Adrenal gland (tissue), 12 donors: ENCODE measurements around the gene TMEM145. TPM values are rescaled to one million over a fixed set of nuclear protein-coding genes. Genes with fewer than 3 reads are reported as not detected.

Experiments used
- DNase-seq, 7 donors: peaks; one replicate each; pipeline ENCODE4 v3.0.0-alpha.2; 2019 to 2020
- H3K27ac ChIP-seq, 5 donors: fragments of 200-600 bp; sonication (generic) in 4 of 5; 1 replicate in 3 of 5; 2 replicates in 2 of 5; pipeline versions ENCODE4 v1.5.1 to v1.8.0; 2016 to 2020; ENCODE audit warnings: mild to moderate bottlenecking in 1 of 5
- H3K27me3 ChIP-seq: fragments of 200-600 bp; 2 replicates; pipeline ENCODE4 v1.8.0; 2021
- H3K36me3 ChIP-seq, 2 donors: fragments of 200-600 bp; replicated peaks in 1 of 2; 1 replicate in 1 of 2; 2 replicates in 1 of 2; pipeline versions ENCODE4 v1.5.1 to v1.8.0; 2018 to 2022
- H3K4me1 ChIP-seq, 2 donors: fragments of 200-600 bp; replicated peaks in 1 of 2; 1 replicate in 1 of 2; 2 replicates in 1 of 2; pipeline versions ENCODE4 v1.5.1 to v1.8.0; 2018 to 2021
- H3K4me3 ChIP-seq, 4 donors: fragments of 200-600 bp; sonication (generic) in 3 of 4; one replicate each; pipeline ENCODE4 v1.5.1; 2016 to 2018
- H3K9me3 ChIP-seq, 3 donors: fragments of 200-600 bp; sonication (generic) in 1 of 3; replicated peaks in 1 of 3; 1 replicate in 2 of 3; 2 replicates in 1 of 3; pipeline versions ENCODE4 v1.5.1 to v1.8.0; 2016 to 2021
- POLR2A ChIP-seq, 2 donors: fragments of 450-650 bp; IDR thresholded peaks; one replicate each; pipeline ENCODE4 v1.6.1; 2017; ENCODE audit warnings: antibody characterized with exemption in 2 of 2, mild to moderate bottlenecking in 2 of 2, moderate library complexity in 1 of 2
- WGBS, 4 donors: extraction: QIAGEN DNeasy Blood & Tissue Kit in 2 of 4; methylation state at CpG; one replicate each; pipeline versions ENCODE4 v1.1.5 to v1.1.7; 2013 to 2017; 5-methylcytosine and 5-hydroxymethylcytosine counted together
- intact Hi-C, 2 donors: fragments of 100-400 bp; cut with DNase I; formaldehyde crosslinking; loops; one replicate each; pipeline versions ENCODE4 v1.14.1 to v1.15.0; 2022 to 2023
- polyA plus RNA-seq, 3 donors: library from polyadenylated mRNA; stranded (reverse); fragments of 200-250 nt in 2 of 3; fragments of 350-450 nt in 1 of 3; fragmentation: Illumina TruSeq in 1 of 3; extraction: RNeasy Lipid Tissue Mini Kit (QIAGEN cat#74804) in 1 of 3; gene quantifications; one replicate each; pipeline ENCODE4 v1.2.3, GENCODE V29; 2013 to 2014
- total RNA-seq, 9 donors: library from RNA; depleted of rRNA in 4 of 9; stranded (reverse); fragments of >200 nt in 4 of 9; fragments of 120-200 nt in 1 of 9; fragmentation: NEBNext Ultra II Directional in 1 of 9; extraction: Animal tissue kit (Norgen Biotek cat#: 25700) in 1 of 9; gene quantifications; one replicate each; pipeline versions ENCODE4 v1.1.0 to v1.2.4, GENCODE V29; 2013 to 2023
- TF ChIP-seq, protein P1 (sequence below), 6 experiments: fragments of 450-650 bp in 4 of 6; fragments of 200-600 bp in 2 of 6; sonication (generic) in 1 of 6; IDR thresholded peaks; 1 replicate in 5 of 6; 2 replicates in 1 of 6; pipeline versions ENCODE4 v1.5.1 to v1.8.0; 2016 to 2021; ENCODE audit warnings: antibody characterized with exemption in 6 of 6, mild to moderate bottlenecking in 2 of 6, moderate library complexity in 1 of 6
- donor health status: healthy with polysubstance abuse.
- donor health status: Bipolar disorder and iron deficiency.
- donor health status: DM: yes; HTN: yes; CAD: no.
- donor health status: DM: no; HTN: no; CAD: no.
- donor health status: DM: no; HTN: no; CAD: no.
- donor health status: DM: yes; HTN: yes; CAD: no.

TMEM145 gene
- total and polyA plus RNA-seq, 12 donors, result 0.94 to 31.7 (median 4.5) TPM; not detected in 3

DNA sequence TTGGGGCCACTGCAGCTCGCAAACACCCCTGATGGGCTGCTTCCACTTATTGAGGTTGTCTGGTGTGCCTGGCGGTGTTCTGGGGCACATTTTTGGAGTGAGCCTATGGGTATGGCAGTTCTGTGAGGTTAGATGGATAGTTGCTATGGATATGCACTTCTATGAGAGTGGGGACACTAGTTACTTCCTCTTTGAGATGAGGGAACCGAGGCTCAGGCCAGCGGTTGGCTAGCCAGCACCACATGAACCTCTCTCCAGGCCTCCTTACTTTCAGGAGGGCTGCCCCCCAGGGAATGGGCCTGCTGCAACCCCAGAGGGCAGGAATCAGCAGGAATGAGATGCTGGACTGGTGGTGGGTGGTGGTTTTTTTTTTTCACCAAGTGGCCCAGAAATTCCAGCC, 24.7 kb upstream of the TMEM145 start:
- WGBS, 4 donors, result 74 to 91% (median 84%) methylated on average over 4 of the region's 4 CpGs
- intact Hi-C loops, result no loop called here
- H3K27me3 ChIP-seq, result no peaks in the 10 kb centered on the region

DNA sequence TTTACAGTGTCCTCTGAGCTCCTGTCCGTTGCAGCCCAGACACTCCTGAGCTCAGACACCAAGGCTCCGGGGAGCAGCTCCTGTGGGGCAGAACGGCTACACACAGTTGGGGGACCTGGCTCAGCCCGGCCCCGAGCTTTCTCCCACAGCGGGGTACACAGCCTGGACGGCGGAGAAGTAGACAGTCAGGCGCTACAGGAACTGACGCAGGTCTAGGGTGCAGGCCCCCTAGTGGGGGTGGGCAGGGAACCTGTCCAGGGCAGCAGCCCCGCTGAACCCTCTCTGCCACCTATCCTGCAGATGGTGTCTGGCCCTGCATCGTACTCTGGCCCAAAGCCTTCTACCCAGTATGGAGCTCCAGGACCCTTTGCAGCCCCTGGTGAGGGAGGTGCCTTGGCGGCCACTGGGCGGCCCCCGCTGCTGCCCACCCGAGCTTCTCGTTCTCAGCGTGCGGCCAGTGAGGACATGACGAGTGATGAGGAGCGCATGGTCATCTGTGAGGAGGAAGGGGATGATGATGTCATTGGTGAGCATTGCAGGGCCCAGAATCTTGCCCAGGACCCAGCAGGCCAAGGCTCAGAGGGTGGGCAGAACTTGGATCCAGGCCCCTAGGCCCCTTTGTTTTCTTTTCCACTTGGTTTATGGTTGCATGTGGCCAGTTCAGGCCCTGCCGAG, 24.1 kb upstream of the TMEM145 start:
- intact Hi-C loops, result no loop called here

More for the DNA sequence above, 24.7 kb upstream of the TMEM145 start:
- Histone ChIP-seq H3K36me3 (peaks cover 0 to 66% of the 10 kb centered on the region in 2 donors), H3K4me1 (peaks cover 26% of the 10 kb centered on the region in 2 donors), H3K27ac (no peak overlapping the region), H3K4me3 (no peak overlapping the region), H3K9me3 (no peaks in the 10 kb centered on the region)
- DNase-seq, result peak in 2 of 7 donors; percentile 12 to 15
- TF ChIP-seq POLR2A (IDR thresholded peaks at IDR 0.05), result no peak
- TF ChIP-seq, protein P1, sequence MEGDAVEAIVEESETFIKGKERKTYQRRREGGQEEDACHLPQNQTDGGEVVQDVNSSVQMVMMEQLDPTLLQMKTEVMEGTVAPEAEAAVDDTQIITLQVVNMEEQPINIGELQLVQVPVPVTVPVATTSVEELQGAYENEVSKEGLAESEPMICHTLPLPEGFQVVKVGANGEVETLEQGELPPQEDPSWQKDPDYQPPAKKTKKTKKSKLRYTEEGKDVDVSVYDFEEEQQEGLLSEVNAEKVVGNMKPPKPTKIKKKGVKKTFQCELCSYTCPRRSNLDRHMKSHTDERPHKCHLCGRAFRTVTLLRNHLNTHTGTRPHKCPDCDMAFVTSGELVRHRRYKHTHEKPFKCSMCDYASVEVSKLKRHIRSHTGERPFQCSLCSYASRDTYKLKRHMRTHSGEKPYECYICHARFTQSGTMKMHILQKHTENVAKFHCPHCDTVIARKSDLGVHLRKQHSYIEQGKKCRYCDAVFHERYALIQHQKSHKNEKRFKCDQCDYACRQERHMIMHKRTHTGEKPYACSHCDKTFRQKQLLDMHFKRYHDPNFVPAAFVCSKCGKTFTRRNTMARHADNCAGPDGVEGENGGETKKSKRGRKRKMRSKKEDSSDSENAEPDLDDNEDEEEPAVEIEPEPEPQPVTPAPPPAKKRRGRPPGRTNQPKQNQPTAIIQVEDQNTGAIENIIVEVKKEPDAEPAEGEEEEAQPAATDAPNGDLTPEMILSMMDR (IDR thresholded peaks at IDR 0.05), result no peak

DNA sequence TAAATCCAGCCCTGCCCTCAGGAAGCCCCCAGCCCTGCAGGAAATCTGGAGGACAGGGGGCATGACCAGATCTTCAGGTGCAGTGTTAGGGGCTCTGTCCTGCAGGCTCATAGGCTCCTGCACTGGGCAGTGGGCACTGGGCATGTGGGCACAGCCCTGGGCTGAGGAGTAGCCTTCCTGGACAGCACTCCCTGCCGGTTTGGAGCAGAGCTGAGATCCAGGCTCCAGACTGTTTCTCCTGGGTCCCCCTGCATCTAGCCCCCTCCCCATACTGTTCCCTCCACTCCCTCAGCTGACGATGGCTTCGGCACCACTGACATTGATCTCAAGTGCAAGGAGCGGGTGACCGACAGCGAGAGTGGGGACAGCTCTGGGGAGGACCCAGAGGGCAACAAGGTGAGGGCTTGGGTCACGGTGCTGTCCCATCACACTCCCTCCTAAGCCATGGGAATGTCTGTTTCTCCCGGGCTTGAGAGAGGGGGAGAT, 23.5 kb upstream of the TMEM145 start:
- H3K4me3 ChIP-seq, result no peak overlapping the region
- H3K4me1 ChIP-seq, result peaks cover 23 to 24% of the 10 kb centered on the region in 2 donors
- peaks cover 0 to 78% of the 10 kb centered on the region in 2 donors for H3K36me3 ChIP-seq
- no peak overlapping the region for H3K27ac ChIP-seq
- no peaks in the 10 kb centered on the region for H3K27me3 ChIP-seq
- H3K9me3 ChIP-seq, result no peaks in the 10 kb centered on the region
- intact Hi-C loops, result loop anchor here (5.0 kb wide), 1 partner anchor 42 kb away; no protein-coding TSS in a partner anchor
- DNase-seq, result peak in 1 of 7 donors; percentile 16
- TF ChIP-seq, protein P1 (IDR thresholded peaks at IDR 0.05), result no peak
- no peak for TF ChIP-seq POLR2A (IDR thresholded peaks at IDR 0.05)
- WGBS, 4 donors, result 64 to 88% (median 86%) methylated on average over 3 to 8 of the region's 8 CpGs

More for the DNA sequence above, 24.1 kb upstream of the TMEM145 start:
- Histone ChIP-seq H3K4me1 (peaks cover 24 to 25% of the 10 kb centered on the region in 2 donors), H3K9me3 (no peaks in the 10 kb centered on the region), H3K36me3 (peaks cover 0 to 72% of the 10 kb centered on the region in 2 donors), H3K27ac (no peak overlapping the region), H3K4me3 (no peak overlapping the region), H3K27me3 (no peaks in the 10 kb centered on the region)
- peak in 2 of 7 donors; percentile 20 to 22 for DNase-seq
- TF ChIP-seq, protein P1 (IDR thresholded peaks at IDR 0.05), result no peak
- TF ChIP-seq POLR2A (IDR thresholded peaks at IDR 0.05), result no peak
- 88 to 98% (median 92%) methylated on average over 5 to 22 of the region's 22 CpGs for WGBS, 4 donors

DNA sequence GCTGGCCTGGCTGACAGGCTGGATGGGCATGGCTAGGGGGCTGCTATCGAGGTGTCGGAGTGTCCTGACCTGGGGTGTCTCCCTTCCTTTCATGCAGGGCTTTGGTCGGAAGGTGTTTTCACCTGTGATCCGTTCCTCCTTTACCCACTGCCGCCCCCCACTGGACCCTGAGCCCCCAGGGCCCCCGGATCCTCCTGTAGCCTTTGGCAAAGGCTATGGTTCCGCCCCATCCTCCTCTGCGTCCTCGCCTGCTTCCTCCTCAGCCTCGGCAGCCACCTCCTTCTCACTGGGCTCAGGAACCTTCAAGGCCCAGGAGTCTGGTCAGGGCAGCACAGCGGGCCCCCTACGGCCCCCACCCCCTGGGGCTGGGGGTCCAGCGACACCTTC, 23.0 kb upstream of the TMEM145 start:
- no peak overlapping the region for H3K4me3 ChIP-seq
- intact Hi-C loops, result loop anchor here (5.0 kb wide), 1 partner anchor 43 kb away; no protein-coding TSS in a partner anchor
- H3K36me3 ChIP-seq, result peaks cover 0 to 83% of the 10 kb centered on the region in 2 donors
- no peaks in the 10 kb centered on the region for H3K9me3 ChIP-seq
- H3K27ac ChIP-seq, result no peak overlapping the region
- DNase-seq, result peak in 2 of 7 donors; percentile 17 to 24
- no peaks in the 10 kb centered on the region for H3K27me3 ChIP-seq
- no peak for TF ChIP-seq POLR2A (IDR thresholded peaks at IDR 0.05)
- TF ChIP-seq, protein P1 (IDR thresholded peaks at IDR 0.05), result no peak
- peaks cover 18 to 19% of the 10 kb centered on the region in 2 donors for H3K4me1 ChIP-seq
- WGBS, 4 donors, result 76 to 87% (median 84%) methylated on average over 11 to 13 of the region's 13 CpGs
